Eye (tissue), 1 donor: Measurements from ENCODE around the gene ANOS1.
"Not testable (repeated sequence)": the region's sequence is repeated elsewhere in the genome, so short reads cannot be mapped to it uniquely, and the experiment has no call there.

Experiments used
- DNase-seq: peaks from one replicate; pipeline ENCODE4 v3.0.0-alpha.2; 2015

The ANOS1 gene

GRCh38 chrX:8604131-8604530 is 127.8 kb downstream of the ANOS1 start:
- DNase-seq: no peak

DNA sequence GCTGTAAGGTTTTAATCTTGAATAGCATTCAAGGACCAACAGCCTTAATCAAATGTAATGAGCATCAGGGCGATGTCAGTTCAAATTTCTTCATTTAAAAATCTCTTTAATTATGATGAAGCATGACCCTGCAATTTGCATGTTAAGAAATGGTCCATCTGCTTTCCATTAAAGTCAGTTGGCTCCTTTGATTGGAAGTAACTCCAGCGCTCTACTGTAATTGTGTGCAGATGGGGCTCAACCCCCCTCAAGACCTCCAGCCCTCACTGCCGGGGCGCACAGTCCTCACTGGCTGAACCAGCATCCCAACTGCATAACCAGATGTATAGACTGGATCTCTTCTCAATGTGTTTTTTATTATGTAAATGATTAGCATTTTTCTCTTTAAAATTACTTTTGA is 140.4 kb downstream of the ANOS1 start:
- DNase-seq: peak; percentile 61

DNA sequence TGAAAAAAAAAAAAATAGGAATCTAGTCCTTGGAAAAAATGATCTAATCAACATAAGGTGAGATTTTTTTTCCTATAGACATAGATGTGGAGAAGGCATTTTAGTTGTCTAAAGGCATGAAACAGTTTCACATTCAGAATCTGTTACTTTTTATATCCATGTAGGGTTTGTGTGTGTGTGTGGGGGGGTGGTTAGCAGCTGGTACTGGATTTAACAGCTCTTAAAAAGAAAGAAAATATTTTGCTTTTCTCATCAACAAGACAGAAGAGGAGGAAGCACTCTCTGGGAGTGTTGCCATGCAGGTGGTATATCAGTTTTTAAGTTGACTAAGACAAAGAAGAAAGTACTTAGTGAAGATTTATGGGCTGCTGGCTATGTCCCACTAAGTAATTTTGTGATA is 145.0 kb downstream of the ANOS1 start:
- no peak for DNase-seq

GRCh38 chrX:8579602-8580001 is 152.3 kb downstream of the ANOS1 start:
- DNase-seq: no peak

- no peak for DNase-seq
Observed at GRCh38 chrX:8576821-8577220, 155.1 kb downstream of the ANOS1 start.

- DNase-seq: no peak
Observed at GRCh38 chrX:8565729-8566128, 166.2 kb downstream of the ANOS1 start.

GRCh38 chrX:8548446-8548845 is 183.5 kb downstream of the ANOS1 start:
- DNase-seq: no peak

DNA sequence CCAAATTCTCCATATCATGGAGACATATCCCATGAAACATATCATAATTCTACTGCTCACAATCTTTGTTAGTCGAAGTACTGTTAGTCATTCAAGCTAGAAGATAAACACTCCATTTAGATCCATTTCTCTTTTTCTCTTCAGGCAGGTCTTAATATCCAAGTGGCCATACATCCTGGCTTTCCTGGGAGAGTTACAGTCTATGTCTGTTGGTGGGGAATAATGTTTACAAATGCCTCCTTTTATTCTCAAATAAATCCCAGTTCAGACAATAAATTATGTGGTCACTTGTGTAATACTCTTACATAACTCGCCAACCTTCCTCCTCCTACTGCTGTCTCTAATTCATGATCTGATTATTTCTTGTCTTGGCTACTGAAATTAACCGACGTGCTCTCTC is 185.2 kb downstream of the ANOS1 start:
- no peak for DNase-seq

DNA sequence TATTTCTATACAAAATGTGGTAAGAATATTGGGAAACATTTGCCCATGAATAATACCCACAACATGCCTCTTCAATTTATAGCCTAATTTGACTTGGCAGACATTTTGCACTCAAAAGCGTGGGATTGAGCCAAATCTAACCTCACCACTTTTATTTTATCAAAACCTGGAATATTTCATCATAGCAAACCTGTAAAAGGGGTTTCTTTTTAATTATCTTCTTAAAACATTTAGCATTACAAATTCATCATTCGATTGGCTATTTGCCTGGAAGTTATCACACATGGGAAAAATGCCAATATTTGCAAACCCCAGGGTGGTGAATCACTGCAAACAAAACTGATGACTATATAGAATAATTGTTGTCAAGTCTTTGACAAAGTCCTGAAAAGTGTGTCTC is 211.1 kb downstream of the ANOS1 start:
- DNase-seq: peak; percentile 3

- peak; percentile 2 for DNase-seq
Observed at GRCh38 chrX:8520178-8520577, 211.8 kb downstream of the ANOS1 start.

- DNase-seq: no peak
Observed at GRCh38 chrX:8504451-8504850, 227.5 kb downstream of the ANOS1 start.

DNA sequence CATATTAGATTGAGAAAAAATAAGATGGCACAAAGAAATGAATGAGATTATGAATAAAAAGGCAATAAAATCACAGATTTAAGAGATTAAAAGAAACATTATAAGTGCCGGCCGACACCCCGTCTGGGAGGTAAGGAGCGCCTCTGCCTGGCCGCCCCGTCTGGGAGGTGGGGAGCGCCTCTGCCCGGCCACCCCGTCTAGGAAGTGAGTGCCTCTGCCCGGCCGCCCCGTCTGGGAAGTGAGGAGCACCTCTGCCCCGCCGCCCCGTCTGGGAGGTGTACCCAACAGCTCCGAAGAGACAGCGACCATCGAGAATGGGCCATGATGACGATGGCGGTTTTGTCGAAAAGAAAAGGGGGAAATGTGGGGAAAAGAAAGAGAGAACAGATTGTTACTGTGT is 229.8 kb downstream of the ANOS1 start:
- DNase-seq: not testable (repeated sequence)

DNA sequence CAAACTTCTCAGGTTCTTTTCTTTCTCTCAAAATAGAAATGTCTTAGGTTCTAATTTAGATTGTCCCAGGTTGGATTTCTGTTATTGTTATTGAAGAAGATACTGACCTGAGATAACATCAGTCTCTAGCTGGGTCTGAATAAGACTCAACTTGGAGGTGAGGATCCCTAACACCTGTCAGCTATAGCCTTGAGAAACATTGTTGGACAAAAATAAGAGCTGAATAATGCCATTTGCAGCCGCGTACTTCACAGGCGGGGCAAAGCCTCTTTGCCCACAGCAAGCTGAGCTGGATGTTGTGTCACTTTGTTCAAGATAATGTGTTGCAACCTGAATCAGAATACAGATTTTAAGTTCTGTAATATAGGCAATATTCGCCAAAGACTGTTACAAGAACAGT is 231.7 kb downstream of the ANOS1 start:
- no peak for DNase-seq

DNA sequence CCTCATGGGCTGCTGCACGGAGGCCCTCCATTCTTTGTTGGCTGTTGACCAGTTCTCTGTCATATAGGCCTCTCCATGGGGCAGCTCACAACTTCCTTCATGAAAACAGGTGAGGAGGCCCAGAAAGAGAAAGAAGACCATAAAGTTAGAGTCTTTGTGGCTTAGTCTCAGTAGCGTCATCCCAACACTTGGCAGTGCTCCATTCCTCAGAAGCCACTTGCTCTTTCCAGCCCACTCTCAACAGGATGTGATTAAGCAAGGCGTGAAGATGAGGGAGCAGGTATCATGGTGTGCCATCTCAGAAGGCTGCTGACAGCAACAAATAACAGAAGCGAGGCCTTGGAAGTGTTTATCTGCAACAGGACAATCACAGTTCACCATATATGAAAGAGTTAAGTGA is 236.9 kb downstream of the ANOS1 start:
- DNase-seq: not testable (repeated sequence)

DNA sequence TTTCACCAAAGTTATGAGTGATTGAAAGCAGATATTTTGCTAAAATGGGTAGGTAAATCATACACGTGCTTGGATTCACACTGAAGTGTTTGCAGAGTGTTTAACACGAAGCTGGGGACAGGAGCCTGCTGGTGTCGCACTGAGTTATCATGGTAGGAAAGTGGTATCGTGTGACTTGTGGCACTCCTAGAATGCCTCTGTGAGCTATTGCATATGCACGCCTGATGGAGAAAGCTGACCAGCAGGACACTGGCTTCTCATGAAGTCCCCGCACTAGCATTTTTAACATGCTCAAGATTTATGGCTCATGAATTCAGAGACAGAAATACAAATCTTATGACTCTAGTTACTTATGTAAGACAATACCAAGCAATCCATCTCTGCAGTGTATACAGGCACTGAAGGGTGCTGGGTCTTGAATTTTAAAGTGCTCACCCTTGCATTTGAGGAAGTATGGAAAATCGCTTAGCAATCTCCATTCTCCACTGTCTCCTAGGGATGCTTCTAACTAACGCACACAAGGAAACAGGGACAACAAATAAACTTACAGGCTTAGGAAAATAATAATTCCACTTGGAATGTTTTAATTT is 247.5 kb downstream of the ANOS1 start:
- no peak for DNase-seq
